Activated CD4-positive, alpha-beta T cell treated with anti-CD3 and anti-CD28 coated beads, Interleukin-2, amount 50 U/mL, for 24 hours (primary cell): ENCODE data around the gene RIPOR2.
"Not testable (repeated sequence)": the region's sequence is repeated elsewhere in the genome, so short reads cannot be mapped to it uniquely, and the experiment has no call there.

ENCODE experiments used
- DNase-seq, 2 donors: peaks; one replicate each; pipeline ENCODE4 v3.0.0-alpha.2; 2020; ENCODE audit warnings: low read depth in 1 of 2, low spot score in 1 of 2

The RIPOR2 gene

GRCh38 chr6:24927277-24927955 lies 8.3 kb downstream of the RIPOR2 start:
- no peak for DNase-seq

GRCh38 chr6:24926647-24927046 lies 9.1 kb downstream of the RIPOR2 start:
- DNase-seq: not testable (repeated sequence)

GRCh38 chr6:24926192-24926591 lies 9.6 kb downstream of the RIPOR2 start:
- DNase-seq: no peak

- no peak for DNase-seq
Observed at GRCh38 chr6:24925661-24926060, 10.1 kb downstream of the RIPOR2 start.

- no peak for DNase-seq
Observed at GRCh38 chr6:24924580-24925356, 11.0 kb downstream of the RIPOR2 start.

- no peak for DNase-seq
Observed at GRCh38 chr6:24923885-24924401, 11.8 kb downstream of the RIPOR2 start.

- DNase-seq: no peak
Observed at GRCh38 chr6:24922814-24923213, 12.9 kb downstream of the RIPOR2 start.

- no peak for DNase-seq
Observed at GRCh38 chr6:24922170-24922569, 13.6 kb downstream of the RIPOR2 start.

- no peak for DNase-seq
Observed at GRCh38 chr6:24920136-24920535, 15.6 kb downstream of the RIPOR2 start.

GRCh38 chr6:24919056-24919892 lies 16.5 kb downstream of the RIPOR2 start:
- DNase-seq: no peak

- DNase-seq: no peak
Observed at GRCh38 chr6:24918641-24919055, 17.1 kb downstream of the RIPOR2 start.

- DNase-seq: no peak
Observed at GRCh38 chr6:24916496-24916895, 19.3 kb downstream of the RIPOR2 start.

GRCh38 chr6:24915641-24916040 lies 20.1 kb downstream of the RIPOR2 start:
- no peak for DNase-seq

- DNase-seq: not testable (repeated sequence)
Observed at GRCh38 chr6:24914082-24914481, 21.7 kb downstream of the RIPOR2 start.

GRCh38 chr6:24911796-24912382 lies 23.9 kb downstream of the RIPOR2 start:
- no peak for DNase-seq

GRCh38 chr6:24910961-24911725 lies 24.6 kb downstream of the RIPOR2 start:
- DNase-seq: no peak

GRCh38 chr6:24910331-24910960 lies 25.3 kb downstream of the RIPOR2 start:
- DNase-seq: no peak

- no peak for DNase-seq
Observed at GRCh38 chr6:24909241-24910216, 26.2 kb downstream of the RIPOR2 start.

- DNase-seq: no peak
Observed at GRCh38 chr6:24908650-24909035, 27.1 kb downstream of the RIPOR2 start.
